Endothelial cell of umbilical vein (primary cell): Measurements from ENCODE around the gene LAP3. TPM values are rescaled to one million over a fixed set of nuclear protein-coding genes. Genes with fewer than 3 reads are reported as not detected.

Experiments used
- BruUV-seq: library from RNA; stranded (reverse); fragments of 400-500 nt; replicated peaks from 2 replicates; lab custom pipeline; 2021; lab: Mats Ljungman, UMichigan
- CTCF ChIA-PET: fragments of 300-600, 350-600 bp; sonication (Branson Sonifier 250); formaldehyde crosslinking; loops from one replicate; lab custom pipeline; 2021; ENCODE audit warnings: antibody characterized with exemption, inconsistent platforms; lab: Charles Lee
- POLR2A ChIA-PET: fragments of 300-600, 350-600 bp; sonication (Branson Sonifier 250); formaldehyde crosslinking; loops from one replicate; lab custom pipeline; 2021; ENCODE audit warnings: antibody characterized with exemption, inconsistent platforms; lab: Charles Lee
- DNase-seq: peaks from one replicate; pipeline ENCODE4 v3.0.0-alpha.2; 2011; ENCODE audit warnings: low read depth, low spot score
- FAIRE-seq: peaks from 2 replicates; lab custom pipeline; 2011; peaks lifted over from hg19 to GRCh38; lab: Jason Lieb, UNC
- H2AFZ ChIP-seq: 2 replicates; pipeline ENCODE4 v1.6.0; 2012; ENCODE audit warnings: low read depth, low read length, control low read depth, inconsistent platforms
- H3K27ac ChIP-seq: 2 replicates; pipeline ENCODE4 v1.5.1; 2011; ENCODE audit warnings: low read depth, mild to moderate bottlenecking, control low read depth, low read length, moderate library complexity; ENCODE audit not compliant: insufficient read depth
- H3K27me3 ChIP-seq, 2 experiments: 2 replicates each; pipeline versions ENCODE4 v1.6.0 to v1.6.1; 2011; ENCODE audit warnings: low read length in 2 of 2, mixed read lengths in 1 of 2; ENCODE audit not compliant: control insufficient read depth in 2 of 2, insufficient read depth in 2 of 2
- H3K36me3 ChIP-seq, 2 experiments: 2 replicates in 1 of 2; 3 replicates in 1 of 2; pipeline ENCODE4 v1.5.1; 2011; ENCODE audit warnings: low read length in 2 of 2, mild to moderate bottlenecking in 1 of 2, moderate library complexity in 1 of 2; ENCODE audit not compliant: control insufficient read depth in 2 of 2, insufficient read depth in 2 of 2; ENCODE audit errors: extremely low read depth in 1 of 2
- H3K4me1 ChIP-seq: 3 replicates; pipeline ENCODE4 v1.5.1; 2011; ENCODE audit warnings: mild to moderate bottlenecking, low read length; ENCODE audit not compliant: control insufficient read depth, insufficient read depth; ENCODE audit errors: extremely low read depth
- H3K4me2 ChIP-seq: 2 replicates; pipeline ENCODE4 v1.6.1; 2011; ENCODE audit warnings: low read length, control low read depth, mixed read lengths; ENCODE audit not compliant: insufficient read depth
- H3K4me3 ChIP-seq, 3 experiments: fragments of 200-600 bp in 1 of 3; sonication (generic), shearing (Covaris generic) in 1 of 3; replicated peaks in 1 of 3; 2 replicates each; pipeline ENCODE4 v1.5.1; 2011 to 2016; ENCODE audit warnings: control low read depth in 3 of 3, low read length in 3 of 3, mild to moderate bottlenecking in 2 of 3, inconsistent platforms in 1 of 3, low read depth in 1 of 3, moderate library complexity in 1 of 3; ENCODE audit not compliant: insufficient read depth in 1 of 3
- H3K79me2 ChIP-seq: 2 replicates; pipeline ENCODE4 v1.6.0; 2012; ENCODE audit warnings: low read length, inconsistent platforms; ENCODE audit not compliant: control insufficient read depth, insufficient read depth
- H3K9ac ChIP-seq: replicated peaks from 2 replicates; pipeline ENCODE3; 2011; ENCODE audit warnings: low read length, control low read depth; ENCODE audit not compliant: insufficient read depth; ENCODE audit errors: extremely low read depth
- H3K9me1 ChIP-seq: replicated peaks from 3 replicates; pipeline ENCODE4 v1.6.0; 2011; ENCODE audit warnings: mild to moderate bottlenecking, low read length; ENCODE audit not compliant: control insufficient read depth, insufficient read depth; ENCODE audit errors: extremely low read depth
- H3K9me3 ChIP-seq: replicated peaks from 2 replicates; pipeline ENCODE4 v1.5.1; 2012; ENCODE audit warnings: low read length, inconsistent platforms; ENCODE audit not compliant: control insufficient read depth, insufficient read depth
- H4K20me1 ChIP-seq: replicated peaks from 2 replicates; pipeline ENCODE3; 2011; ENCODE audit warnings: mild to moderate bottlenecking, low read length; ENCODE audit not compliant: control insufficient read depth, insufficient read depth; ENCODE audit errors: extremely low read depth
- EZH2 ChIP-seq: IDR thresholded peaks from 2 replicates; pipeline ENCODE4 v1.6.1; 2012; ENCODE audit warnings: borderline replicate concordance, low read depth, mild to moderate bottlenecking, moderate library complexity, low read length, inconsistent platforms; ENCODE audit not compliant: severe bottlenecking
- FOS ChIP-seq: IDR thresholded peaks from 2 replicates; pipeline ENCODE4 v1.6.1; 2011; ENCODE audit warnings: mild to moderate bottlenecking, low read length, moderate library complexity, borderline replicate concordance; ENCODE audit not compliant: insufficient read depth
- GATA2 ChIP-seq: IDR thresholded peaks from 2 replicates; pipeline ENCODE4 v1.7.0; 2011; ENCODE audit warnings: low read depth, mild to moderate bottlenecking, moderate library complexity, mixed read lengths, low read length; ENCODE audit not compliant: insufficient read length, insufficient read depth
- JUN ChIP-seq: IDR thresholded peaks from 2 replicates; pipeline ENCODE4 v1.6.1; 2011; ENCODE audit warnings: borderline replicate concordance, low read depth; ENCODE audit not compliant: insufficient read length, insufficient read depth
- MYC ChIP-seq: IDR thresholded peaks from one replicate; pipeline ENCODE4 v1.6.1; 2011; ENCODE audit warnings: mild to moderate bottlenecking, low read depth, low read length
- POLR2A ChIP-seq: IDR thresholded peaks from 2 replicates; pipeline ENCODE4 v1.6.1; 2012; ENCODE audit warnings: low read depth, mild to moderate bottlenecking, control low read depth, low read length
- POLR2AphosphoS5 ChIP-seq: IDR thresholded peaks from 2 replicates; pipeline ENCODE4 v1.6.1; 2012; ENCODE audit warnings: low read depth, mild to moderate bottlenecking, control low read depth, low read length, moderate library complexity; ENCODE audit not compliant: insufficient read depth
- dilution Hi-C: fragments of 300-500 bp; cut with MboI; formaldehyde crosslinking; loops from one replicate; pipeline ENCODE4 v1.15.0; 2019; ENCODE audit warnings: low sequenced_read_pairs; ENCODE audit not compliant: extremely low pct_ligation_motif_present
- intact Hi-C: fragments of 100-400 bp; cut with micrococcal nuclease; formaldehyde crosslinking; loops from one replicate; pipeline ENCODE4 v1.10.0; 2022
- polyA plus RNA-seq, 4 experiments: library from polyadenylated mRNA; depleted of rRNA in 3 of 4; stranded (reverse) in 3 of 4; unstranded in 1 of 4; fragments of >200 nt; gene quantifications; 2 replicates each; pipeline versions ENCODE4 v1.2.1 to v1.2.3, GENCODE V29; 2011 to 2012; ENCODE audit warnings: missing spikeins in 1 of 4
- total RNA-seq: library from RNA; stranded (reverse); gene quantifications from 2 replicates; pipeline ENCODE4 v1.2.3, GENCODE V29; 2021
- TF ChIP-seq, protein P1 (sequence below): IDR thresholded peaks from 2 replicates; pipeline ENCODE4 v1.6.1; 2011; ENCODE audit not compliant: insufficient read depth, insufficient read length
- TF ChIP-seq, protein P2 (sequence below), 2 donors: IDR thresholded peaks; 1 replicate in 1 of 2; 2 replicates in 1 of 2; pipeline ENCODE4 v1.5.1; 2011; ENCODE audit warnings: low read length in 2 of 2, mild to moderate bottlenecking in 2 of 2, moderate library complexity in 2 of 2, control low read depth in 1 of 2, inconsistent platforms in 1 of 2, low read depth in 1 of 2; ENCODE audit not compliant: insufficient read depth in 1 of 2; ENCODE audit errors: extremely low read depth in 1 of 2

LAP3 gene
- total and polyA plus RNA-seq, 2 donors (not counting 3 experiments of a cell fraction or from before 2014, with no cell fraction given) = 82.4 to 94.8 TPM

DNA sequence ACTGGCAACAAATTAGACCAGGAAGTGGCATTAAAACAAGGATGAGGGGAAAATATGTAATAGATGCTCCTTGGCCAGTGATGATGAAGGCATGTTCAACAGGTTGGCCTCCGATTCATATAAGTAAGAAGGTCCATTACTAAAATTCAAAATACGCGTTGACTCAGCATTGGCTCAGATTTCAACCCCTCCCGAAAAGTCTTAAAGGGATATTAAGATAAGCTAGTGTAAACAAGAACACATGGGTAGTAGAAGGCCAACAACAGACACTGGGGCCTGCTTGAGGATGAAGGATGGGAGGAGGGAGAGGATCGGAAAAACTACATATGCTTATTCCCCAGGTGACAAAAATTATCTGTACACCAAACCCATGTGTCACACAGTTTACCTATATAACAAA is 19.1 kb upstream of the LAP3 start:
- H2AFZ ChIP-seq = no peak overlapping the region
- BruUV-seq = no TSS peak
- no peaks in the 10 kb centered on the region for H3K9me1 ChIP-seq
- TF ChIP-seq MYC (no peak), POLR2AphosphoS5 (no peak), EZH2 (no peak), POLR2A (no peak), FOS (no peak), JUN (no peak), GATA2 (no peak)
- TF ChIP-seq, protein P1, sequence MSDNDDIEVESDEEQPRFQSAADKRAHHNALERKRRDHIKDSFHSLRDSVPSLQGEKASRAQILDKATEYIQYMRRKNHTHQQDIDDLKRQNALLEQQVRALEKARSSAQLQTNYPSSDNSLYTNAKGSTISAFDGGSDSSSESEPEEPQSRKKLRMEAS = no peak
- TF ChIP-seq, protein P2, sequence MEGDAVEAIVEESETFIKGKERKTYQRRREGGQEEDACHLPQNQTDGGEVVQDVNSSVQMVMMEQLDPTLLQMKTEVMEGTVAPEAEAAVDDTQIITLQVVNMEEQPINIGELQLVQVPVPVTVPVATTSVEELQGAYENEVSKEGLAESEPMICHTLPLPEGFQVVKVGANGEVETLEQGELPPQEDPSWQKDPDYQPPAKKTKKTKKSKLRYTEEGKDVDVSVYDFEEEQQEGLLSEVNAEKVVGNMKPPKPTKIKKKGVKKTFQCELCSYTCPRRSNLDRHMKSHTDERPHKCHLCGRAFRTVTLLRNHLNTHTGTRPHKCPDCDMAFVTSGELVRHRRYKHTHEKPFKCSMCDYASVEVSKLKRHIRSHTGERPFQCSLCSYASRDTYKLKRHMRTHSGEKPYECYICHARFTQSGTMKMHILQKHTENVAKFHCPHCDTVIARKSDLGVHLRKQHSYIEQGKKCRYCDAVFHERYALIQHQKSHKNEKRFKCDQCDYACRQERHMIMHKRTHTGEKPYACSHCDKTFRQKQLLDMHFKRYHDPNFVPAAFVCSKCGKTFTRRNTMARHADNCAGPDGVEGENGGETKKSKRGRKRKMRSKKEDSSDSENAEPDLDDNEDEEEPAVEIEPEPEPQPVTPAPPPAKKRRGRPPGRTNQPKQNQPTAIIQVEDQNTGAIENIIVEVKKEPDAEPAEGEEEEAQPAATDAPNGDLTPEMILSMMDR (IDR thresholded peaks at IDR 0.05; ENCODE audit: extremely low read depth in 1 of 2, insufficient read depth in 1 of 2, low read depth in 1 of 2, low read length in 2 of 2) = no peak
- ChIA-PET POLR2A (interaction anchor here (0.6 kb wide), 1 partner anchor 223 kb away, joined by 3 read pairs; no protein-coding TSS in a partner anchor), CTCF (interaction anchor here (2.4 kb wide), 1 partner anchor 9 kb away, joined by 7 read pairs; no protein-coding TSS in a partner anchor)
- no peak overlapping the region for H3K4me3 ChIP-seq
- dilution Hi-C loops = no loop called here
- H3K4me1 ChIP-seq = no peaks in the 10 kb centered on the region
- no peaks in the 10 kb centered on the region for H3K79me2 ChIP-seq
- no peaks in the 10 kb centered on the region for H3K36me3 ChIP-seq
- no peak for FAIRE-seq
- no peak for DNase-seq
- H3K9me3 ChIP-seq = no peaks in the 10 kb centered on the region
- no peak overlapping the region for H3K4me2 ChIP-seq
- no peak overlapping the region for H3K27ac ChIP-seq
- no peaks in the 10 kb centered on the region for H4K20me1 ChIP-seq
- intact Hi-C loops = no loop called here
- H3K9ac ChIP-seq = no peak overlapping the region
- peaks cover 7 to 8% of the 10 kb centered on the region in 2 experiments for H3K27me3 ChIP-seq
